AG10803 (cell line): ENCODE results near the gene PKP4.
A peak's percentile ranks its signal among the peaks of the same experiment; 100 is the strongest.

Experiments
- DNase-seq: peaks from one replicate; pipeline ENCODE4 v3.0.0; 2010; ENCODE audit warnings: low read depth
- H3K4me3 ChIP-seq: 2 replicates; pipeline ENCODE4 v1.5.1; 2011; ENCODE audit warnings: mild to moderate bottlenecking, low read length, control low read depth
- CTCF ChIP-seq: conservative IDR thresholded peaks from 2 replicates; pipeline ENCODE4 v1.5.1; 2011; ENCODE audit warnings: mild to moderate bottlenecking, low read length, control low read depth, inconsistent platforms

PKP4 gene

GRCh38 chr2:158575051-158575635 lies 118.4 kb downstream of the PKP4 start:
- no peak for TF ChIP-seq CTCF
- DNase-seq: peak; percentile 69
- H3K4me3 ChIP-seq: no peak overlapping the region

GRCh38 chr2:158577141-158577540 lies 120.4 kb downstream of the PKP4 start:
- no peak overlapping the region for H3K4me3 ChIP-seq
- no peak for TF ChIP-seq CTCF
- DNase-seq: no peak

GRCh38 chr2:158578703-158579330 lies 122.1 kb downstream of the PKP4 start:
- DNase-seq: no peak
- TF ChIP-seq CTCF: no peak
- H3K4me3 ChIP-seq: no peak overlapping the region

GRCh38 chr2:158579928-158580327 lies 123.2 kb downstream of the PKP4 start:
- DNase-seq: no peak
- H3K4me3 ChIP-seq: no peak overlapping the region
- TF ChIP-seq CTCF: no peak

- H3K4me3 ChIP-seq: no peak overlapping the region
- TF ChIP-seq CTCF: no peak
- DNase-seq: no peak
Measured at GRCh38 chr2:158580760-158581159, 124.0 kb downstream of the PKP4 start.

GRCh38 chr2:158582670-158583069 lies 125.9 kb downstream of the PKP4 start:
- DNase-seq: no peak
- no peak for TF ChIP-seq CTCF
- H3K4me3 ChIP-seq: no peak overlapping the region

GRCh38 chr2:158583923-158584322 lies 127.2 kb downstream of the PKP4 start:
- no peak for DNase-seq
- TF ChIP-seq CTCF: no peak
- no peak overlapping the region for H3K4me3 ChIP-seq
